C1 segment of cervical spinal cord (tissue), 14 donors: ENCODE measurements around the gene SLX9.

ENCODE experiments used
- DNase-seq, 14 donors: peaks; one replicate each; lab custom pipeline; 2025; lab: John Stamatoyannopoulos, UW

SLX9 gene

GRCh38 chr21:45001134-45002095 is 61.6 kb downstream of the SLX9 start:
- DNase-seq = peak in 6 of 14 donors; percentile 12 to 75 (median 32)

DNA sequence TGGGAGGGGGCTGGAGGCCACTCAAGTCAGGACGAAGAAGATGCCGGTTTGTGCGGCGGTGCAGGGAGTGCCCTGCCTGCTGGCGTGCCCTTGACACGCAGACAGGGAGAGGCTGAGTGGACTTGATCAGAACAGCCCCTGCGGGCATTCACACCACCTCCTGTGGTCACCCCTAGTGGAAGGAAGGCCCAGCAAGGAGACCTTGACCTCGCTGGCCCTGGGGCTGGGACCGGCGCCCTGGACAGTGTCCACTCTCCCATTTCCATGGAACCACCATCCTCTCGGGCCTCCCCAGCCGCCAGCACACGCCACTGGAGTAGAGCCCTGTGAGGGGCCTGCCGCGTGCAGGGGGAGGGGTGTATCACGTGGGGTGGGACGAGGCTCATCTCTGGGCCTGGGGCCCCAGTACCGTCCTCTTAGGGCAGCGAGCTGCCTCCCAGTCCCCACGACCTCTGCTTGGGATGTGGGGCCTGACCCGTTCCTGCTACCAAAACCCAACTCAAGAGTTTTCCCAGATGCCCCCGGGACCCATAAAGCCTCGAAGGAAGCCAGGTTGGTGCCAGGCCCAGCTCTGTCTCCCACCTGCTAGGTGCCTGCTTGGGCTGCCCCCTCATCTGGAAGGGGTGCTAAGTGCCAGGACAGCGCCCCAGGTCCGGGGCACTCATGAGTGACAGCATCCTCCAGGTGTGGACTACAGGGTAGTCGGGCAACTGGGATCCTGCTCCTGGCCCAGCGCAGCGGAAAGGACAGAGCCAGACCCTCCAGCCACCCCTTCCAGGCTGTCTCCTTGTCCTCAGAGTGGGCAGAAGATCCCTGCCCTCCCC is 62.8 kb downstream of the SLX9 start:
- DNase-seq = no peak

GRCh38 chr21:45003331-45004058 is 63.7 kb downstream of the SLX9 start:
- DNase-seq = peak in 4 of 14 donors; percentile 21 to 43 (median 32)

- no peak for DNase-seq
Observed at GRCh38 chr21:45004059-45004422, 64.2 kb downstream of the SLX9 start.

DNA sequence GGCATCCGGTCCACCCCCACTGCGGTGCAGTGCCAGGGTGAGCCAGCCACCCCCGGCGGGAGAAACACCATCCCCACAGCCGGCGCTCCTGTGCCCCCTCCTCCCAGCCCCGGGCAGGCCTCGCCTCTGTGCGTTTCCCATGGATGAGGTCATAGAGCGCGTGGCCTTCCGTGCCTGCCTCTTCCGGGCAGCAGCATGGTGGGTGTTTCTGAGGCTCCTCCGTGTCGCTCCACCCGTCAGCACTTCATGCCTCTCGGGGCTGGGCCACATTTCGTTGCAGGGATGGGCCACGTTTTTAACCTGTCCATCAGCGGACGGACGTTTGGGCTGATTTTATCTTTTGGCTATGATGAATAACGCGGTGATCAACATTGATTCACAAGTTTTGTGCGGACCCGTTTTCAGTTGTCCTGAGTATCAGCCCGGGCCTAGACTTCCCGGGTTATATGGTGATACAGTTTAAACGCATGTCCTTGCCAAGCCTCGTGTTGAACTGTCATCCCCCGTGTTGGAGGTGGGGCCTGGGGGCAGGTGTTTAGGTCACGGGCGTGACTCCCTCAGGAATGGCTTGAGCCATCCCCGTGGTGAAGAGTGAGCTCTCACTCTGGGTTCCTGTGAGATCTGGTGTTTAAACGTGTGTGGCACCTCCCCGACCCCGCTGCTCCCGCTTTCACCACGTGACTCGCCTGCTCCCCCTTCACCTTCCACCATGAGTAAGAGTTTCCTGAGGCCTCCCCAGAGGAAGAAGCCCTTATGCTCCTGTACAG is 64.8 kb downstream of the SLX9 start:
- peak in 1 of 14 donors; percentile 28 for DNase-seq

- no peak for DNase-seq
Observed at GRCh38 chr21:45006536-45007095, 66.8 kb downstream of the SLX9 start.

DNA sequence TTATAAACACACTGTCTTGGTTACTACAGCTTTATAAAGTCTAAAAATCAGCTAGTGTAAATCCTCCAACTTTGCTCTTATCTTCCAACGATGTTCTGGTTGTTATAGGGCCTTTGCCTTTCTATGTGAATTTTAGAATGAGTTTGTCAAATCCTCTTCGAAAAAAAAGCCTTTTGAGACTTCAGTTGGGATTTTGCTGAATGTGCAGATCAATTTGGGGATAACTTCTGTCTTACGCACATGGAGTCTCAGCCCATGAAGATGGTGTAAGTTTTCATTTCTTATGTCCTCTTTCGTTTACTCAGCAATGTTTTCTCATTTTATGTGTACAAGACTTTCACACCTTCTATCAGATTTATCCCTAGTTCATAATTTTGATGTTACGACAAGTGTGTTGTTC is 69.8 kb downstream of the SLX9 start:
- no peak for DNase-seq

DNA sequence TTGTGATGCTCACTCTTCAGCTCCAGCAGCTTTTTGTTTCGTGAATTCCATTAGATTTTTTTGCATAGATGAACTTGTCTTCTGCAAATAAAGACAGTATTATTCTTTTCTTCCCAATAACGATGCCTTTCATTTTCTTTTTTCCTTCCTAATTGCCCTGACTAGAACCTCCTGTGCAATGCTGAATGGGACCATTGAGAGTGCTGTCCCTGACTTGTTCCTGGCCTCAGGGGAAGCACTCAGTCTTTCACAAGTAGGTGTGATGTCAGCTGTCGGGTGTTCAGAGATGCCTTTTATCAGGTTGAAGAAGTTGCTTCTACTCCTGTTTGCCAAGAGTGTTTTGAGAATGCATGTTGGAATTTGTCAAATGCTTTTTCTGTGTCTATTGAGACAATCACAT is 70.3 kb downstream of the SLX9 start:
- DNase-seq = peak in 1 of 14 donors; percentile 8

- DNase-seq = no peak
Observed at GRCh38 chr21:45010860-45011259, 71.0 kb downstream of the SLX9 start.

DNA sequence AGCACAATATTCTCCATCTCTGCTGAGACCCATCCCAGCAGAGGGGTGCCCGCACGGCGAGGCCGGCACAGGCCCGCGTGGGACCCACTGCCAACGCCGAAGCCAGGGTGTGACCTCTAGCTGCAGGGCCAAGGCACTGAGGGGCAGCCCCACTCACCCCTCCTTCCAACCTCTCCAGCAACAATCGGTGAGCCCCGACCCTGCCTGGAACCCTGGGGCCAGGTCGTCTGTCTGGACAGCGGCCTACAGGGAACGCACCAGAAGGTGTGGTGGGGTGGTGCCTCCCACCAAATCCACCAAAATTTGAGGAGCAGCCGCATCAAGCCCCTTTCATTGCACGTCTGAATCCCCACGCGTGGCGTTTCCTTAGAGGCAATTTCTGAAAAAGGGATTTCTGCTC is 71.6 kb downstream of the SLX9 start:
- DNase-seq = no peak

GRCh38 chr21:45011911-45012661 is 72.3 kb downstream of the SLX9 start:
- DNase-seq = no peak

- no peak for DNase-seq
Observed at GRCh38 chr21:45012662-45013259, 72.9 kb downstream of the SLX9 start.

- DNase-seq = no peak
Observed at GRCh38 chr21:45013260-45013841, 73.5 kb downstream of the SLX9 start.

- DNase-seq = no peak
Observed at GRCh38 chr21:45014747-45015468, 75.1 kb downstream of the SLX9 start.

- no peak for DNase-seq
Observed at GRCh38 chr21:45015469-45015860, 75.6 kb downstream of the SLX9 start.

DNA sequence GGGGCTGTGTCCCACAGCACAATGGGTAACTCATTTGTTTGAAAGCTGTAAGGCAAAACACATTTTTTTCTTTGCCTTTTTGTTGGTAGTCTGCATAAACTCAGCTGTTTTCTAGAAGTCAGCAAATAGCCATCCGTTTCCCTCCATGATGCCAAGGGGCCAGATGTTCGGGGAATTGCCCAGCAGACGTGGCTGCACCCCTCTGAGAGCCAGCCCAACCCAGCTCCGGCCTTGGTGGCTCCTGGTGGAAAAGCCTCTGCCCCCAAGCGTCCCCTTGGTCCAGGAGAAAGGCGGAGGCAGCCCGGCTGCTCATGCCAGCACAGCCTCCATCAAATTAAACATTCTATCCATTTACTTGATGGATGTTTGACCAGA is 76.2 kb downstream of the SLX9 start:
- no peak for DNase-seq

DNA sequence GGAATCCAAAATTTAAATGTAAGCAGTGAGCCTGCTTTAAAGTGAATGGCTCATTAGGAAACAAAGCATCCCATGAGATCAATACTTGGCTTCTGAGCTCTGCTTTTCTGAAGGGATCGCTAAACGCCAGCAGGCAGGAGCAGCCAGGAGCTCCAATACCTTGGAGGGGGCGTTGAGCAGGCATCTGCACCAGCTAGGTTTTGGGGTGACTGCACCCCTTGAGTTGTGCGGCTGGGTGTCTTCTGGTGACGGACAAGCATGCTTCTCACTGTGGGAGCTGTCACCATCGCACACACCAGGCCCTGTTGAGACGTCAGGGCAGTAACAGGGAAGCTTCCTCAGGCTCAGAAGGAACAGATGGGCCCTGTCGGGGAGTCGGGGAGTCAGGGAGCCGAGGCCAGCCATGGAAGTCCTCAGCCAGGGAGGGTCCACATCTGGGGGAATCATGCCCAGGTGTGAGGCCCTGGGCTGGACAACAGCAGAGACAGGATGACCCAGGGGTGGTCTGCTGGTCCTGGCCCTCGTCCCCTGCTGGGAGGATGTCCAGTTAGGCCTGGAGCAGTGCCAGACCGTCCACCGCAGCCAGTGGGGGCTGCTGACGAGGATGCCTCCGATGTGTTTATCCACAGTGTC is 76.7 kb downstream of the SLX9 start:
- DNase-seq = peak in 1 of 14 donors; percentile 47
